ENCODE measurements around the gene PCYT2. TPM values are rescaled to one million over a fixed set of nuclear protein-coding genes. Genes with fewer than 3 reads are reported as not detected.

Gene PCYT2
- total and polyA plus RNA-seq, 9 of the 15 experiments (the other 6 are each of a cell fraction or from before 2014, with no cell fraction given), result 0.92 to 134 (median 82.5) TPM

- no peak for TF ChIP-seq CHAMP1 (IDR thresholded peaks at IDR 0.05)
- peak; percentile 100 for TF ChIP-seq MBD2 (IDR thresholded peaks at IDR 0.05; ENCODE audit: borderline replicate concordance, low read depth)
- TF ChIP-seq KDM5B (IDR thresholded peaks at IDR 0.05; ENCODE audit: insufficient replicate concordance, low read depth, low read length), result no peak
- TF ChIP-seq POLR2H (tag; IDR thresholded peaks at IDR 0.05; ENCODE audit: low read depth), result peak; percentile 69
- TF ChIP-seq ZNF146 (CRISPR knock-in tag; IDR thresholded peaks at IDR 0.05; ENCODE audit: unreplicated experiment), result no peak
- no peak for TF ChIP-seq BRF2 (IDR thresholded peaks at IDR 0.05; ENCODE audit: borderline replicate concordance, insufficient read depth, insufficient read length)
- TF ChIP-seq HDAC8 (tag; IDR thresholded peaks at IDR 0.05), result peak; percentile 93
- TF ChIP-seq NCOA4 (IDR thresholded peaks at IDR 0.05; ENCODE audit: partially characterized antibody), result no peak
- no peak for TF ChIP-seq RERE (CRISPR knock-in tag; IDR thresholded peaks at IDR 0.05; ENCODE audit: borderline replicate concordance)
- no peak for TF ChIP-seq COPS2 (conservative IDR thresholded peaks at IDR 0.05)
- TF ChIP-seq CCNT2 (IDR thresholded peaks at IDR 0.05; ENCODE audit: borderline replicate concordance, extremely low read depth, insufficient read length, low read depth, low read length), result no peak
- peak; percentile 35 for TF ChIP-seq PRPF4 (IDR thresholded peaks at IDR 0.05; ENCODE audit: insufficient read depth, low read depth, low read length, poor library complexity, severe bottlenecking)
- TF ChIP-seq HDAC1 (IDR thresholded peaks at IDR 0.05), result peak in 1 of 2 experiments; percentile 98; a peak in 2 of 4 replicates
- no peak for TF ChIP-seq ZNF717 (CRISPR knock-in tag; IDR thresholded peaks at IDR 0.05)
- TF ChIP-seq ATF2 (CRISPR knock-in tag; IDR thresholded peaks at IDR 0.05), result no peak
- TF ChIP-seq PTTG1 (tag; IDR thresholded peaks at IDR 0.05; ENCODE audit: low read depth), result peak; percentile 72
Observed at GRCh38 chr17:81860756-81861568, 50.2 kb downstream of the PCYT2 start (continued).
